ENCODE results near the gene MAK. TPM values are rescaled to one million over a fixed set of nuclear protein-coding genes. Genes with fewer than 3 reads are reported as not detected.
"Not testable (repeated sequence)": the region's sequence is repeated elsewhere in the genome, so short reads cannot be mapped to it uniquely, and the experiment has no call there.

MAK gene
- total and polyA plus RNA-seq, 2 donors (not counting 1 experiment from before 2014, with no cell fraction given) = 0.04 TPM; not detected in 1

- ATAC-seq (ENCODE audit: low read depth) (no peak), DNase-seq (no peak)
- no peaks in the 10 kb centered on the region for H3K36me3 ChIP-seq (replicated peaks in 1 of 2; ENCODE audit: control extremely low read depth in 1 of 2, control insufficient read depth in 1 of 2, extremely low read depth in 1 of 2, insufficient read depth in 2 of 2, low read length in 1 of 2)
- H4K20me1 ChIP-seq (ENCODE audit: control insufficient read depth, insufficient read depth, low read length, poor library complexity, severe bottlenecking) = no peaks in the 10 kb centered on the region
- Mint-ChIP-seq H3K27me3 (peaks cover 15% of the 10 kb centered on the region), H3K27ac (no peak overlapping the region), H3K9me3 (ENCODE audit: insufficient read depth) (no peaks in the 10 kb centered on the region), H3K4me3 (no peak overlapping the region), H3K4me1 (no peaks in the 10 kb centered on the region)
- TF ChIP-seq EZH2 (IDR thresholded peaks at IDR 0.05; ENCODE audit: borderline replicate concordance, insufficient read depth, low read depth, low read length, poor library complexity, severe bottlenecking) (no peak), CTCF (IDR thresholded peaks at IDR 0.05) (no peak)
- no peak overlapping the region for H2AFZ ChIP-seq (ENCODE audit: insufficient read depth, low read depth, low read length, poor library complexity, severe bottlenecking)
- WGBS (ENCODE audit: insufficient coverage) = 100% methylated on average over 2 of the region's 3 CpGs
- no peaks in the 10 kb centered on the region for H3K4me1 ChIP-seq (ENCODE audit: control insufficient read depth in 2 of 2, insufficient read depth in 2 of 2, low read length in 2 of 2)
- H3K27ac ChIP-seq (ENCODE audit: low read length in 2 of 2) = no peak overlapping the region
- no peak overlapping the region for H3K4me3 ChIP-seq (ENCODE audit: control extremely low read depth in 1 of 5, extremely low read depth in 1 of 5, insufficient read depth in 1 of 5, low read depth in 2 of 5, low read length in 4 of 5)
- intact Hi-C loops (cut with micrococcal nuclease) = no loop called here
- H3K4me2 ChIP-seq (replicated peaks; ENCODE audit: low read depth, low read length, poor library complexity, severe bottlenecking) = no peak overlapping the region
- no peaks in the 10 kb centered on the region for H3K9me3 ChIP-seq (ENCODE audit: control extremely low read depth in 1 of 3, control insufficient read depth in 2 of 3, insufficient read depth in 1 of 3, low read length in 2 of 3)
- H3K79me2 ChIP-seq (ENCODE audit: control insufficient read depth, insufficient read depth, low read length) = no peaks in the 10 kb centered on the region
- no peaks in the 10 kb centered on the region for H3K27me3 ChIP-seq (replicated peaks in 1 of 4; ENCODE audit: control extremely low read depth in 1 of 4, control insufficient read depth in 3 of 4, insufficient read depth in 4 of 4, low read length in 3 of 4)
- CTCF ChIA-PET = interaction anchor here (0.6 kb wide), 1 partner anchor 18 kb away, joined by 3 read pairs; no protein-coding TSS in a partner anchor
- POLR2A ChIA-PET = no interaction called here
- H3K9ac ChIP-seq (ENCODE audit: low read length) = no peak overlapping the region
Observed at GRCh38 chr6:10867952-10868351, 29.6 kb upstream of the MAK start.

- H3K27me3 ChIP-seq (replicated peaks in 1 of 4; ENCODE audit: control extremely low read depth in 1 of 4, control insufficient read depth in 3 of 4, insufficient read depth in 4 of 4, low read length in 3 of 4); H3K4me1 ChIP-seq (ENCODE audit: control insufficient read depth in 2 of 2, insufficient read depth in 2 of 2, low read length in 2 of 2); H2AFZ ChIP-seq (ENCODE audit: insufficient read depth, low read depth, low read length, poor library complexity, severe bottlenecking); H3K9ac ChIP-seq (ENCODE audit: low read length); H3K27ac ChIP-seq (ENCODE audit: low read length in 2 of 2); intact Hi-C loops (cut with micrococcal nuclease); H3K36me3 ChIP-seq (replicated peaks in 1 of 2; ENCODE audit: control extremely low read depth in 1 of 2, control insufficient read depth in 1 of 2, extremely low read depth in 1 of 2, insufficient read depth in 2 of 2, low read length in 1 of 2); H4K20me1 ChIP-seq (ENCODE audit: control insufficient read depth, insufficient read depth, low read length, poor library complexity, severe bottlenecking); H3K4me3 ChIP-seq (ENCODE audit: control extremely low read depth in 1 of 5, extremely low read depth in 1 of 5, insufficient read depth in 1 of 5, low read depth in 2 of 5, low read length in 4 of 5); CTCF ChIA-PET; H3K27ac Mint-ChIP-seq; H3K4me2 ChIP-seq (replicated peaks; ENCODE audit: low read depth, low read length, poor library complexity, severe bottlenecking); DNase-seq; H3K4me3 Mint-ChIP-seq; H3K79me2 ChIP-seq (ENCODE audit: control insufficient read depth, insufficient read depth, low read length); H3K4me1 Mint-ChIP-seq; H3K9me3 ChIP-seq (ENCODE audit: control extremely low read depth in 1 of 3, control insufficient read depth in 2 of 3, insufficient read depth in 1 of 3, low read length in 2 of 3); ATAC-seq (ENCODE audit: low read depth); H3K9me3 Mint-ChIP-seq (ENCODE audit: insufficient read depth); POLR2A ChIA-PET: not testable (repeated sequence)
- no CpG with 5 or more reads among the region's 3 CpGs for WGBS (ENCODE audit: insufficient coverage)
- H3K27me3 Mint-ChIP-seq = peaks cover 17% of the 10 kb centered on the region
Observed at GRCh38 chr6:10866709-10867108, 28.4 kb upstream of the MAK start.

- DNase-seq; CTCF ChIA-PET; H3K4me3 Mint-ChIP-seq; POLR2A ChIA-PET; H2AFZ ChIP-seq (ENCODE audit: insufficient read depth, low read depth, low read length, poor library complexity, severe bottlenecking); H3K9ac ChIP-seq (ENCODE audit: low read length); H3K9me3 Mint-ChIP-seq (ENCODE audit: insufficient read depth); H3K27ac ChIP-seq (ENCODE audit: low read length in 2 of 2); H3K27me3 Mint-ChIP-seq; H3K4me2 ChIP-seq (replicated peaks; ENCODE audit: low read depth, low read length, poor library complexity, severe bottlenecking); H3K27me3 ChIP-seq (replicated peaks in 1 of 4; ENCODE audit: control extremely low read depth in 1 of 4, control insufficient read depth in 3 of 4, insufficient read depth in 4 of 4, low read length in 3 of 4); H3K4me1 ChIP-seq (ENCODE audit: control insufficient read depth in 2 of 2, insufficient read depth in 2 of 2, low read length in 2 of 2); H4K20me1 ChIP-seq (ENCODE audit: control insufficient read depth, insufficient read depth, low read length, poor library complexity, severe bottlenecking); intact Hi-C loops (cut with micrococcal nuclease); H3K36me3 ChIP-seq (replicated peaks in 1 of 2; ENCODE audit: control extremely low read depth in 1 of 2, control insufficient read depth in 1 of 2, extremely low read depth in 1 of 2, insufficient read depth in 2 of 2, low read length in 1 of 2); H3K27ac Mint-ChIP-seq; H3K9me3 ChIP-seq (ENCODE audit: control extremely low read depth in 1 of 3, control insufficient read depth in 2 of 3, insufficient read depth in 1 of 3, low read length in 2 of 3); ATAC-seq (ENCODE audit: low read depth); H3K4me3 ChIP-seq (ENCODE audit: control extremely low read depth in 1 of 5, extremely low read depth in 1 of 5, insufficient read depth in 1 of 5, low read depth in 2 of 5, low read length in 4 of 5); H3K79me2 ChIP-seq (ENCODE audit: control insufficient read depth, insufficient read depth, low read length); H3K4me1 Mint-ChIP-seq: not testable (repeated sequence)
- 100% methylated on average over 2 of the region's 7 CpGs for WGBS (ENCODE audit: insufficient coverage)
Observed at GRCh38 chr6:10863031-10863430, 24.7 kb upstream of the MAK start.
